DOHH2 (cell line): ENCODE data around the gene PLXNC1.

Source experiments
- CTCF ChIP-seq: fragments of 200-600 bp; sonication (generic); IDR thresholded peaks from one replicate; pipeline ENCODE4 v1.5.1; 2014; ENCODE audit warnings: antibody characterized with exemption, mild to moderate bottlenecking, low read depth, low read length; ENCODE audit not compliant: poor library complexity, severe bottlenecking
- EZH2phosphoT487 ChIP-seq: fragments of 200-600 bp; sonication (generic); IDR thresholded peaks from 2 replicates; pipeline ENCODE4 v1.6.1; 2017; ENCODE audit warnings: borderline replicate concordance, mild to moderate bottlenecking, antibody characterized with exemption, low read length, moderate library complexity, mixed read lengths

- no peak for TF ChIP-seq EZH2phosphoT487
- TF ChIP-seq CTCF, result no peak
Measured at GRCh38 chr12:94326234-94326633, 177.9 kb downstream of the PLXNC1 start.
